Neutrophil (primary cell): ENCODE results near the gene RAPH1.

ENCODE experiments used
- H3K27ac ChIP-seq: fragments of 200-600 bp; sonication (generic); 2 replicates; pipeline ENCODE4 v1.5.1; 2016; ENCODE audit warnings: mild to moderate bottlenecking, moderate library complexity
- H3K27me3 ChIP-seq: fragments of 200-600 bp; sonication (generic); 2 replicates; pipeline ENCODE4 v1.6.0; 2016; ENCODE audit warnings: mild to moderate bottlenecking
- H3K36me3 ChIP-seq: fragments of 200-600 bp; sonication (generic); 2 replicates; pipeline ENCODE4 v1.5.1; 2017
- H3K4me1 ChIP-seq, 2 experiments: fragments of 200-600 bp in 1 of 2; sonication (generic) in 1 of 2; 1 replicate in 1 of 2; 2 replicates in 1 of 2; pipeline versions ENCODE4 v1.5.1 to v1.6.1; 2013 to 2016; ENCODE audit warnings: low read depth in 1 of 2, low read length in 1 of 2, mild to moderate bottlenecking in 1 of 2, moderate library complexity in 1 of 2; ENCODE audit not compliant: control insufficient read depth in 1 of 2, insufficient read depth in 1 of 2
- H3K4me3 ChIP-seq, 2 experiments: fragments of 200-600 bp in 1 of 2; sonication (generic) in 1 of 2; 1 replicate in 1 of 2; 2 replicates in 1 of 2; pipeline ENCODE4 v1.5.1; 2013 to 2016; ENCODE audit warnings: low read depth in 1 of 2, low read length in 1 of 2, mild to moderate bottlenecking in 1 of 2, moderate library complexity in 1 of 2
- H3K9me3 ChIP-seq: fragments of 200-600 bp; sonication (generic); 2 replicates; pipeline ENCODE4 v1.5.1; 2016
- TF ChIP-seq, protein P1 (sequence below): fragments of 200-600 bp; sonication (generic); IDR thresholded peaks from 2 replicates; pipeline ENCODE4 v1.5.1; 2016; ENCODE audit warnings: antibody characterized with exemption

The RAPH1 gene

DNA sequence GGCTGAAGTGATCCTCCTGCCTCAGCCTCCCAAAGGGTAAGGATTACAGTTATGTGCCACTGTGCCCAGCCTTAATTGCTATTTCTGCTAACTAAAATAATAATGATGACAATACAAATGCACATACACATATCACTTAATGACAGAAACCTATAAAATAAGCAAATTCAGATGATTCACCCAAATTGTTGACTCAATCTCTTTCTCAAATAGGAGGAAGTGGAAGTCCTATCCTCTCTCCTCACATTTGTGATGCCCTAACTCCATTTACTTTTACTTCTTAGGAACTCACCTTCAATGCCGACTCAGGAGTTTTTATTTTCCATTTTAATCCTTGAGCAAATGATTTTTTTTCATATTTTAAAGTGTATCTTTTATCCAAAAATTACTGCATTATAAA is 24.5 kb upstream of the RAPH1 start:
- peaks cover 8% of the 10 kb centered on the region for H3K27me3 ChIP-seq
- H3K9me3 ChIP-seq, result no peaks in the 10 kb centered on the region
- no peaks in the 10 kb centered on the region for H3K4me1 ChIP-seq
- TF ChIP-seq, protein P1, sequence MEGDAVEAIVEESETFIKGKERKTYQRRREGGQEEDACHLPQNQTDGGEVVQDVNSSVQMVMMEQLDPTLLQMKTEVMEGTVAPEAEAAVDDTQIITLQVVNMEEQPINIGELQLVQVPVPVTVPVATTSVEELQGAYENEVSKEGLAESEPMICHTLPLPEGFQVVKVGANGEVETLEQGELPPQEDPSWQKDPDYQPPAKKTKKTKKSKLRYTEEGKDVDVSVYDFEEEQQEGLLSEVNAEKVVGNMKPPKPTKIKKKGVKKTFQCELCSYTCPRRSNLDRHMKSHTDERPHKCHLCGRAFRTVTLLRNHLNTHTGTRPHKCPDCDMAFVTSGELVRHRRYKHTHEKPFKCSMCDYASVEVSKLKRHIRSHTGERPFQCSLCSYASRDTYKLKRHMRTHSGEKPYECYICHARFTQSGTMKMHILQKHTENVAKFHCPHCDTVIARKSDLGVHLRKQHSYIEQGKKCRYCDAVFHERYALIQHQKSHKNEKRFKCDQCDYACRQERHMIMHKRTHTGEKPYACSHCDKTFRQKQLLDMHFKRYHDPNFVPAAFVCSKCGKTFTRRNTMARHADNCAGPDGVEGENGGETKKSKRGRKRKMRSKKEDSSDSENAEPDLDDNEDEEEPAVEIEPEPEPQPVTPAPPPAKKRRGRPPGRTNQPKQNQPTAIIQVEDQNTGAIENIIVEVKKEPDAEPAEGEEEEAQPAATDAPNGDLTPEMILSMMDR, result no peak
- H3K27ac ChIP-seq, result no peak overlapping the region
- H3K36me3 ChIP-seq, result no peaks in the 10 kb centered on the region
- no peak overlapping the region for H3K4me3 ChIP-seq

DNA sequence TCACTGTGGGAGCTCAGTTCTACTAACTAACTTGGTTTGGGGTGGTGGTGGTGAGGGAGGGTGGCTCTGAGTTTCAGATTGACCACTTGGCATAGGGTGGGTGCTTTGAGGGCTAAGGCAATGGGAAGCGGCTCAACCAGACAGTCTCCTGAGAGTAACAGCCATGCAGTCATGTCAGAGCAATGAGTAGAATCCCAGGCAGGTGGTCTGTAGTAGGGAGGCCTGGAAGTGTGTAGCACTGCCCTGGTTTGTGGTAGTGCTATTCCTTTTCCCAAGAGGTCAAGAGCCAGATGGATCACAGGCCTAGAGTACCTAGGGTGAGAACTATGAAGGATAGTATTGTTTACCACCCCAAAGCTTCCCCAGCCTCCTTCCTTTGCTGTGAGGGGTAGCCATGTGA is 18.7 kb upstream of the RAPH1 start:
- peaks cover 14% of the 10 kb centered on the region for H3K27me3 ChIP-seq
- no peaks in the 10 kb centered on the region for H3K9me3 ChIP-seq
- no peaks in the 10 kb centered on the region for H3K4me1 ChIP-seq
- TF ChIP-seq, protein P1, result no peak
- H3K27ac ChIP-seq, result no peak overlapping the region
- H3K4me3 ChIP-seq, result no peak overlapping the region
- no peaks in the 10 kb centered on the region for H3K36me3 ChIP-seq

DNA sequence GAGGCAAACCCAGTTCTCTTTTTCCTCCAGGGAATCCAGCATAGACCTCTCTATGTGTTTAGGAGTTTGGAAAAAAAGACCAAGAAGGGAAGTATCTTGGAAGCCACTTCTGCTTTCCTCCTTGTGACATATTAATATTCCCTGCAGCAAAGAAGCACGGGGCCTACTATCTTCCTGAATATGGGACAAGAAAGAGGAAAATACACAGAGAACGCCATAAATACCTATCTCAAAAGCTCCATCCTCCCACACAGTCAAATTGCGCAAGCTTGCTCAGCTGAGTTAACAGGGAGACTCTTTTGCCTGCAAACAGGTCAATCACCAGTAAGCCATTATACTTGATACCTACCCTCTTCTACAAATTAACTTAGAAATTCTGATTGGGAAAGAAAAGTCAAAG is 16.7 kb upstream of the RAPH1 start:
- TF ChIP-seq, protein P1, result no peak
- H3K9me3 ChIP-seq, result no peaks in the 10 kb centered on the region

DNA sequence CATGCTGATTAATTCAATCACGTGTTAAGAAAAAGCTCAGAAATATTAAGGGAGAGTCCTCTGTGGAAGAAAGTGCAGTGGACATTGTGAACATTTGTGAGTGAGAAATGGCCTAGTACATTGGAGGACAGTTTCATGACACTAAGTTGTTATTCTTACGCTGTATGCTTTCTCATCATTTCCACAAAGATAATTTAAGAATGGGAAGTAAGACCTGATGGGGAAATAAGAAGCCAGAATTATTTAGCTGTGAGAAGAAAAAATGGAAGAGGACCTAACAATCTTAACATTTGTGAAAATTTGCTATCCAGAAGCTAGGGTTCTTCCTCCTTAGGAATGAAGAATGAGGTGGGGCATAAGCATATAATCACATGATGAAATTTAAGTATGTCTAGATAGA is 15.2 kb upstream of the RAPH1 start:
- no peaks in the 10 kb centered on the region for H3K4me1 ChIP-seq
- H3K27ac ChIP-seq, result no peak overlapping the region
- peaks cover 24% of the 10 kb centered on the region for H3K27me3 ChIP-seq
- H3K9me3 ChIP-seq, result no peaks in the 10 kb centered on the region
- H3K4me3 ChIP-seq, result no peak overlapping the region
- TF ChIP-seq, protein P1, result no peak
- H3K36me3 ChIP-seq, result no peaks in the 10 kb centered on the region

More for the DNA sequence above, 16.7 kb upstream of the RAPH1 start:
- Histone ChIP-seq H3K36me3 (no peaks in the 10 kb centered on the region), H3K27me3 (peaks cover 23% of the 10 kb centered on the region), H3K4me3 (no peak overlapping the region), H3K4me1 (no peaks in the 10 kb centered on the region), H3K27ac (no peak overlapping the region)

DNA sequence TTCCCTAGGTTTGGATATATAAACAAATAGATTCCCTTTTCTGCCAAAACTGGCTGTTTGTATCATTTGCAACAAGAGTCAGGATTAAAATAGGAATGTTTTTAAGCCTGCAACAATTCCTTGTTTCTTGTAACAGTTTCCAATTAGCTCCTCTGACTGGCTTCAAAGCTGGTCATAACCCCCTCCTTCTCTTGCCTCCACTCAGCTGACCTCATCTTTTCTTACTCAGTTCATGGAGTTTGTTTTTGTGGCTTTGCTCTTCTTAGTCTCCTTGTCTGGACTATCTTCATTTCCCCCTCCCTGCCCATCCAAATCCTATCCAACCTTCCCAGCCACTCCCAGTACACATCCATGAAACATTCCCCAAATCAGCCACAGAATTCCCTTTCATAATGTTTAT is 14.3 kb upstream of the RAPH1 start:
- Histone ChIP-seq H3K9me3 (no peaks in the 10 kb centered on the region), H3K36me3 (no peaks in the 10 kb centered on the region), H3K4me1 (no peaks in the 10 kb centered on the region), H3K27ac (no peak overlapping the region), H3K27me3 (peaks cover 24% of the 10 kb centered on the region), H3K4me3 (no peak overlapping the region)
- TF ChIP-seq, protein P1, result no peak

DNA sequence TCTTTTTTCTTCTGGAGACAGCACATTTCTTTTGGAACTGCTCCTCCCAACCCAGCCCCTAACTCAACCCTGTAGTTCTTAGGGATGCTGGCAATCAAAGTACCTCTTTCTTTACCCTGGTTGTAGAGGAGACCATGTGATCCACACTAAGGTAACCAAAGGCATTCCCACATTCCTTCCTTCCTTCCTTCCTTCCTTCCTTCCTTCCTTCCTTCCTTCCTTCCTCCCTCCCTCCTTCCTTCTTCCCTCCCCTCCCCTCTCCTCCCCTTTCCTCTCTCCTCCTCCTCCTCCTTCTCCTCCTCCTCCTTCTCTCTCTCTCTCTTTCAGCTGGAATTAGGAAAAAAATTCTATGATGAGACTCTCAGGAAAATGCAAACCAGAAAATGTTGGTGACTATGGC is 13.8 kb upstream of the RAPH1 start:
- TF ChIP-seq, protein P1, result no peak
- Histone ChIP-seq H3K27me3 (peaks cover 28% of the 10 kb centered on the region), H3K27ac (no peak overlapping the region), H3K9me3 (no peaks in the 10 kb centered on the region), H3K4me3 (no peak overlapping the region), H3K4me1 (no peaks in the 10 kb centered on the region), H3K36me3 (no peaks in the 10 kb centered on the region)
